Measurements from ENCODE around the gene LBR. TPM values are rescaled to one million over a fixed set of nuclear protein-coding genes. Genes with fewer than 3 reads are reported as not detected.
A peak's percentile ranks its signal among the peaks of the same experiment; 100 is the strongest.

LBR gene
- total and polyA plus RNA-seq, 9 donors = 22.4 to 60.9 (median 43.0) TPM

DNA sequence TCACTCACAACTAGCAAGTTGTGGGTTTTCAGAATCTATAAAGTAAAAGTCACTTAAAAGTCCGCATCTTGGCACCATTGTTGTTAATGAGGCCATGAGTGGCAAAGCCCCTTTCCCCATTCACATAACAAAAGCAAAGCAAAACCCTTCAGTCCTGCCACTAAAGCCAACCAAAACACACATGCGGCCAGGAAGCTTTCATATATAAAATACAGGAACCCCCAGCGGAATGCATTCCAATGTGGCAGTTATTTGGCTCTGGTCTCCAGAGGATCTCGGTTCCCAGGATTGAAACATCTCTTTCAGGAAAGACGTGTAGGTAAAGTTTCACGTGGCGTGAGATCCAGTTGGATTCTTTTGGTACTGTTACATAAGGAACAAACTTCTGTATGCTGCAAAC lies 2.5 kb upstream of the LBR start:
- TF ChIP-seq EP300 (IDR thresholded peaks at IDR 0.05) = no peak
- no peak for TF ChIP-seq POLR2A (IDR thresholded peaks at IDR 0.05)
- TF ChIP-seq, protein P1, sequence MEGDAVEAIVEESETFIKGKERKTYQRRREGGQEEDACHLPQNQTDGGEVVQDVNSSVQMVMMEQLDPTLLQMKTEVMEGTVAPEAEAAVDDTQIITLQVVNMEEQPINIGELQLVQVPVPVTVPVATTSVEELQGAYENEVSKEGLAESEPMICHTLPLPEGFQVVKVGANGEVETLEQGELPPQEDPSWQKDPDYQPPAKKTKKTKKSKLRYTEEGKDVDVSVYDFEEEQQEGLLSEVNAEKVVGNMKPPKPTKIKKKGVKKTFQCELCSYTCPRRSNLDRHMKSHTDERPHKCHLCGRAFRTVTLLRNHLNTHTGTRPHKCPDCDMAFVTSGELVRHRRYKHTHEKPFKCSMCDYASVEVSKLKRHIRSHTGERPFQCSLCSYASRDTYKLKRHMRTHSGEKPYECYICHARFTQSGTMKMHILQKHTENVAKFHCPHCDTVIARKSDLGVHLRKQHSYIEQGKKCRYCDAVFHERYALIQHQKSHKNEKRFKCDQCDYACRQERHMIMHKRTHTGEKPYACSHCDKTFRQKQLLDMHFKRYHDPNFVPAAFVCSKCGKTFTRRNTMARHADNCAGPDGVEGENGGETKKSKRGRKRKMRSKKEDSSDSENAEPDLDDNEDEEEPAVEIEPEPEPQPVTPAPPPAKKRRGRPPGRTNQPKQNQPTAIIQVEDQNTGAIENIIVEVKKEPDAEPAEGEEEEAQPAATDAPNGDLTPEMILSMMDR (IDR thresholded peaks at IDR 0.05) = no peak
- Histone ChIP-seq H3K27me3 (no peaks in the 10 kb centered on the region), H3K27ac (no peak overlapping the region), H3K4me1 (ENCODE audit: insufficient read depth) (peaks cover 4% of the 10 kb centered on the region), H3K9me3 (no peaks in the 10 kb centered on the region), H3K36me3 (no peaks in the 10 kb centered on the region), H3K4me3 (no peak overlapping the region)
- intact Hi-C loops (cut with DNase I) = no loop called here
- 76 to 84% (median 81%) methylated on average over 7 of the region's 7 CpGs for WGBS, 3 donors
- DNase-seq = no peak

GRCh38 chr1:225428881-225429455 lies 1.1 kb upstream of the LBR start:
- peak overlapping the region; percentile 91 to 94 for H3K27ac ChIP-seq
- H3K4me3 ChIP-seq = peak overlapping the region; percentile 90
- no peak for DNase-seq
- intact Hi-C loops (cut with DNase I) = no loop called here
- TF ChIP-seq, protein P1 (IDR thresholded peaks at IDR 0.05) = no peak
- TF ChIP-seq EP300 (IDR thresholded peaks at IDR 0.05) (no peak), POLR2A (IDR thresholded peaks at IDR 0.05) (no peak)
- H3K9me3 ChIP-seq = no peaks in the 10 kb centered on the region
- peaks cover 10% of the 10 kb centered on the region for H3K4me1 ChIP-seq (ENCODE audit: insufficient read depth)
- H3K36me3 ChIP-seq = no peaks in the 10 kb centered on the region
- 18 to 22% (median 20%) methylated on average over 7 of the region's 7 CpGs for WGBS, 3 donors
- no peaks in the 10 kb centered on the region for H3K27me3 ChIP-seq

- 0 to 1% (median 1%) methylated on average over 36 to 81 of the region's 81 CpGs for WGBS, 3 donors
- peak; percentile 77 for TF ChIP-seq POLR2A (IDR thresholded peaks at IDR 0.05)
- TF ChIP-seq, protein P1 (IDR thresholded peaks at IDR 0.05) = peak in 1 of 3 donors; percentile 5
- peak; percentile 3 for TF ChIP-seq EP300 (IDR thresholded peaks at IDR 0.05)
- intact Hi-C loops (cut with DNase I) = no loop called here
- H3K27me3 ChIP-seq = no peaks in the 10 kb centered on the region
- peak overlapping the region; percentile 90 for H3K4me3 ChIP-seq
- peaks cover 10% of the 10 kb centered on the region for H3K4me1 ChIP-seq (ENCODE audit: insufficient read depth)
- peak overlapping the region; percentile 91 to 94 for H3K27ac ChIP-seq
- H3K36me3 ChIP-seq = no peaks in the 10 kb centered on the region
- H3K9me3 ChIP-seq = no peaks in the 10 kb centered on the region
- DNase-seq = peak; percentile 92 to 94 (median 93)
Observed at GRCh38 chr1:225428068-225428880, 436 bp upstream of the LBR start.

DNA sequence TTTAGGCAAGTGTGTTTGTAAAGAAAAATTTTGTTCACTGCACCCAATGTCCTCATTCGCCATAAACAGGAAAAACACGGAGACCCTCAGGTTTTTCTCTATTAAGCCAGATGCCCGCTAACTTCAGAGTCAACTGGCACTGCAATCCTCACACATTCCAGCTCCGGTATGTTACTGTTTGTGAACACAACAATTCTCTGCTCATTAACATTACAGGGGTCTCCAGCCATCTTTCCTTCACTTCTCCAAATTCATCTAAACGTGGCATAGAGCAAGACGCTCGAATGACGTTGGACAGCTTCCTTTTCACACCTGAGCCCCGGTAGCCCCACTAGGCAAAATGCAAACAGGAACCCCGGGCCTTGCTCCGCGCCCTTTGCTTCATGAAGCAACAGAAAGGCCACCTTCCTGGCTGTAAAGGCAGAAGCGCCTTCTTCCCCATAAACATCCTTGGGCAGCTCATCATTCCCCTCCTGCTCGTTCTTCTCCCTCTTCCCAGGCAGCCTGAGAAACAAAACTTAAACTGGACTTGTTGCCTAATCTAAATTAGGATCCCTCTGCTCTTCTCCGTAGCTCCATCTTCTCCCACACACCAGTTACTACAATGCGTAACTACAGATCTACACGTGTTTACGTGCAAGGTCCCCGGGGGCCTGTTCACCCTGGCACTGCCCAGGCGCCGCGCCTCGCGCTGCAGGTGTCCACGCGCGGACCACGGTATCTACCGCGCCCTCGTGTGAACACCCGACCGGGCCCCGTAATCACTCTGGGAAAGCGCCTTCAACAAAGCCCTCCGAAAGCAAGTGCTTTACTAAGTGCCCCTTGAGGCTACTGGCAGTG lies 1.2 kb downstream of the LBR start:
- H3K27me3 ChIP-seq = no peaks in the 10 kb centered on the region
- intact Hi-C loops (cut with DNase I) = no loop called here
- H3K36me3 ChIP-seq = no peaks in the 10 kb centered on the region
- WGBS, 3 donors = 6 to 7% (median 7%) methylated on average over 36 of the region's 36 CpGs
- H3K27ac ChIP-seq = peak overlapping the region; percentile 87 to 91
- no peaks in the 10 kb centered on the region for H3K9me3 ChIP-seq
- H3K4me3 ChIP-seq = peak overlapping the region; percentile 90
- TF ChIP-seq EP300 (IDR thresholded peaks at IDR 0.05) (no peak), POLR2A (IDR thresholded peaks at IDR 0.05) (no peak)
- TF ChIP-seq, protein P1 (IDR thresholded peaks at IDR 0.05) = no peak
- DNase-seq = peak in 4 of 5 donors; percentile 39 to 60 (median 46)
- peaks cover 10% of the 10 kb centered on the region for H3K4me1 ChIP-seq (ENCODE audit: insufficient read depth)

Measured in ovary (tissue), 9 donors.